HG03097 (cell line): ENCODE data around the gene ADARB1.

Experiments
- ATAC-seq: cut with Tn5 transposase; IDR thresholded peaks from one replicate; pipeline ENCODE4 v1.9.1; 2021; ENCODE audit not compliant: unreplicated experiment, low FRiP score

ADARB1 gene

DNA sequence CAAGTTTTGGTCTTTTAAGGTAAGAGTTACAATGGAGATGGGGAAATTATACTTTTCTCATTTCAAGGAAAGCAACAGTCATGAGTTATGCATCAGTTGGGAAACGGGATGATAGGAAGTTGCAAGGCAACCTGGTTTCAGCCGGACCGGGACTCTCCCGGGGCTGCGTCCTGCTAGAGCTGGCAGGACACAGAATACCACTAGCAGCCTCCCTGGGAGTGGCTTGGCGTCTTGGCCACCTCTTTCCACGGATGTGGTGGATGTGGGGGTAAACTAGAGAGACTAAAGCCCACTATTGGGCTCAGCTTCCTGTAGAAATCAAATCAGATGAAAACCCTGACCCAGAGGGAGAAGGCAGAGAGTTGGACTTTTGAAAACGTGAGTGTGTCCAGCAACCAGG lies 71.9 kb downstream of the ADARB1 start:
- ATAC-seq = no peak

DNA sequence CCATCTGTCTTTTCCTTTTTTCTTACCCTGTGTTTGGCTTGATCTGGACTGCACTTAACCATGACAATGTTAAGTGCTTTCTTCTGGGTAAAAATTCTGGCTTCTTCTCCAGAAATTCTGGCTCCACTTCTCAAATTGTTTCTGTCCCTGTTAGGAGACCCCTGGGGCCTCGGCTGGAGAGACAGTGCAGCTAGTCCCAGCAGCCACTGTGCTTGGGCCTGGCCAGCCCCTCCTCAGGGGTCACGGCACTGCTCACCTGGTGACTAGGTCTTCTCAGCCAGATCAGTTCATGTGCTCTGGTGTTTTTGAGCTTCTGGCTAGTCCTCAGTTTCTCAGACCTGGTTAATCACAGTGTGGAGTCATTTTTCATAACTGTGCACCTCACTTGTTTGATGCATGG lies 72.4 kb downstream of the ADARB1 start:
- no peak for ATAC-seq

DNA sequence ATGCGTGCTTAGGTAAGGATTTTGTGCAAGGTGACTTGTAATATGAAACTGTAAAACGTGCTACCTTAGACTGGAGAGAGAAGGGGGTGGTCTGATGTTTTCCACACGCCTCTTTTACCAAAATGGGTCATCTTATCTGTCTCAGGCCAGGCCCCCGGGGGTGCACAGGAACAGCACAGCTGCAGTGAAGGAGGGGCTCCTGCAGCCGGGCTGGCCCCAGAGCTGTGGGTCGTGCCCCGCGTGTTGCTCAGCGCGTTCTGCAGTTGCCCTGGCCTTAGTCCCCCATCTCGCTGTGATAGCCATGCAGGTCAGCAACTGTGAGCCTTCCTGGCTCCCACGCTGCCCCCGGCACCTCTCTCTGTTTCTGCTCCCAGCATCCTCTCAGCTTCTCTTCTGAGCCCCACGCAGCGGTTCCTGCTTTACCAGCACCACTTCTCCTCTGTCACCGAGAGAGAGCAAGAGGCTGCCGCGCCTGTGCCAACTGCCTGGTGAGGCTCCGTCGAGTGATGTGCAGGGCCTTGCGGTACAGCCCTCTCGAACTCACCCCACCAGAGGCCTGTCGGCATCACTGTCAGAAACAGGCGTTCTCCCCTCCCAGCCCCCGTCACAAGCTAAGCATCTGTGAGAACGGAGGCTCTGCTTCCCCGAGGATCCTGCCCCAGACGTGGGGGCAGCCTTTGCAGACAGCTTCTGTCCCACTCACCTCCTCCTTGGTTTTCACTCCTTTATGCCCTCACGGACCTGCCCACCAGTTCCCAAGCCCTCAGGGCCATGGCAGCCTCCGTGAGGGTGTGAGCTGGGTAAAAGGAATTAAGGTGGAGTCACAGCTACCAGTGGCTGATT lies 73.3 kb downstream of the ADARB1 start:
- no peak for ATAC-seq

- ATAC-seq = no peak
Observed at GRCh38 chr21:45148316-45148990, 74.1 kb downstream of the ADARB1 start.

GRCh38 chr21:45149021-45149420 lies 74.6 kb downstream of the ADARB1 start:
- no peak for ATAC-seq

- no peak for ATAC-seq
Observed at GRCh38 chr21:45150638-45151131, 76.3 kb downstream of the ADARB1 start.

DNA sequence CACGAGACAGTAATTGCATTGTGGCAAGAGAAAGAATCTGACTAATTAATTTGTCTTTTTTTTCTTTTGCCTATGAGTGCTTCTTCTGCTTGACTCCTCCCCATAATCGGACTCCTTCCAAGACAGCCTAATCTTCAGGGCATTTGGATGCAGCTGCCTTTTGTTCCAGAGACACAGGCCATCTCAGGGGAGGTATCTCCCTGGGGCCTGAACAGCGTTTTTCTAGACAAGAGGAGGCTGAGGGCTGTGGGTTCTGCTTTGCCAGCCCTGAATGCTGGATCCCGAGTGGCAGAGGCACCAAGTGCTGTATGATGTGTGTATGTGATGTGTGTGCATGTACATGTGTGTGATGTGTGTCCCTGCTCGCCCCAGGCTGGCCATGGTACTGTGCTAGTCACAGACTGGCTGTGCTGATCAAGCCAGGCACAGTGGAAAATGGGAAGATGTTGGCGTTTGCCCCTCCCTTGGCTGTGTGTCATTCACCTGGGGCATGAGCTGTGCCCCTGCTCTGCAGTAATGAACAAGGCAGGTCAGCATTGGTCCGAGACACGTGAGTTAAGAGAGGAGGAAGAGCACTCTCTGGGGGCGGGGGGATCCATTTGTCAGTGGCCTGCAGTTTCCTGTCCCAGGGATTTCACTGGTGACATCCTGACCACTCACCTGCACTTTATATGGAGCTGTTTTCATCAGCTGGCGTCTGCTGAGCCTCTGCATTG lies 77.2 kb downstream of the ADARB1 start:
- ATAC-seq = no peak

- ATAC-seq = no peak
Observed at GRCh38 chr21:45152265-45152746, 77.9 kb downstream of the ADARB1 start.

- ATAC-seq = no peak
Observed at GRCh38 chr21:45153358-45154318, 79.3 kb downstream of the ADARB1 start.

DNA sequence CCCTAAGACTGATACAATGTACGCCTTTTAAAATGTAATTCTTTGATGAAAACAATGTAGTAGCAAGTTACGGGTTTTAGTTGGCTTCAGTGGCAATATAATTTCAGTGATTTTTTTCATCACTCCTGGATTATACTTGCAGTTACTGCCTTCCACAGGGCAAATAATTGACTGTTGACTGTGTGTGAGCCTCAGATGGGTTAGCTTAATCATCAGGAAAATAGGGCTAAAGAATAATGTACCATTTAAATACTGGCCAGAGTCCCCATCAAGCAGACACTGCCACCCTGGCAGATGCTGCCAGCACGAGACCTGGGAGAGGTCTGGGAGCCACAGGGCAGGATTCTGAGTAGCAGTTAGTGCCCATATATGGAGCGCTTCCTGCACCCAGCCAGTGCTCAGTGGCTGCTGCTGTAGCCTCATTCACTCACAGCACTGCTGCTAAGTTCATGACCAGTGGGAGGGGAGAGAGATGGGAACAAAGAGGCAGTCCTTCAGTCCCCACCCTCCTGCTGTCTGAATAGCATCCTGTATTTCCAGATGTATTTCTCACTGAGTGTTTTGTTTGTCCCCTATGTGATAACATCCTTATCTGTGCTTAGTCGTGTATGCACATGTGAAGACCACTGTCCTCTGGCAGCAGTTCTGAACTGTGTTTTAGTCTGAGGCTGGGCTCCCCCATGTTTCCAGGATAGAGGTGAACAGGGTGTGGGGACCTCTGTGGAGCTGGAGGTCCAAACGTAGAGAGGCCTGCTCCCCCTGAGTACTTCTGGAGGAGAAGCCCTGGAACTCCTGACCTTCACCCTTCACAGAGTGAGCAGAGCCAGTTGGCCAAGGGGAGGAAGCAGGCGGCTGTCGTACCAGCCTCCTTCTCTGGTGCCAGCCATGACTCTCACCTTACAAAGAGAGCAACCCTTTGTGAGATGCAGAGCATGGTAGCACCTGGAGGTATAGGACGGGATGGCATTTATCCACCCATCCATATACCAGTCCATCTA lies 80.4 kb downstream of the ADARB1 start:
- no peak for ATAC-seq

DNA sequence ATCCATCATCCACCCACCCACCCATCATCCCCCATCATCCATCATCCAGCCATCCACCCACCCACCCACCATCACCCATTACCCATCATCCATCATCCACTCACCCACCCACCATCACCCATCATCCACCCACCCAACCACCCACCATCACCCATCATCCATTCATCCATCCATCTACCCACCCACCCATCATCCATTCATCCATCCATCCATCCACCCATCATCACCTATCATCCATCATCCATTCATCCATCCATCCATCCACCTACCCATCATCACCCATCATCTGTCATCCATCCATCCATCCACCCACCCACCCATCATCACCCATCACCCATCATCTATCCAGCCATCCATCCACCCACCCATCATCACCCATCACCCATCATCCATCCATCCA lies 81.5 kb downstream of the ADARB1 start:
- ATAC-seq = no peak

GRCh38 chr21:45156459-45156858 lies 82.1 kb downstream of the ADARB1 start:
- ATAC-seq = no peak

- no peak for ATAC-seq
Observed at GRCh38 chr21:45157932-45158331, 83.6 kb downstream of the ADARB1 start.

GRCh38 chr21:45158491-45159423 lies 84.4 kb downstream of the ADARB1 start:
- no peak for ATAC-seq

- no peak for ATAC-seq
Observed at GRCh38 chr21:45160198-45160597, 85.8 kb downstream of the ADARB1 start.

GRCh38 chr21:45161038-45161945 lies 86.9 kb downstream of the ADARB1 start:
- no peak for ATAC-seq

- no peak for ATAC-seq
Observed at GRCh38 chr21:45162115-45162514, 87.7 kb downstream of the ADARB1 start.
